SK-N-SH (cell line): ENCODE data around the gene MRGPRG. TPM values are rescaled to one million over a fixed set of nuclear protein-coding genes. Genes with fewer than 3 reads are reported as not detected.

Experiments used
- CTCF ChIA-PET: fragments of 300-600, 350-600 bp; formaldehyde crosslinking; extraction: SDS; loops from one replicate; lab custom pipeline; 2021; lab: Yijun Ruan, JAX
- POLR2A ChIA-PET: fragments of 350-600 bp; sonication (Branson Sonifier 250); formaldehyde crosslinking; extraction: SDS; loops from one replicate; lab custom pipeline; 2020; ENCODE audit warnings: antibody characterized with exemption, inconsistent platforms; lab: Yijun Ruan, JAX
- DNase-seq: peaks from one replicate; pipeline ENCODE4 v3.0.0; 2012
- H2AFZ ChIP-seq: fragments of 200-600 bp; sonication (generic); 2 replicates; pipeline ENCODE4 v1.8.1; 2016; ENCODE audit warnings: antibody characterized with exemption, mild to moderate bottlenecking, low read depth
- H3F3A ChIP-seq: fragments of 200-600 bp; sonication (generic); replicated peaks from 2 replicates; pipeline ENCODE3; 2016; ENCODE audit warnings: antibody characterized with exemption, mild to moderate bottlenecking; ENCODE audit not compliant: insufficient read depth
- H3K27ac ChIP-seq, 2 experiments: fragments of 200-500 bp in 1 of 2; fragments of 200-600 bp in 1 of 2; sonication (Bioruptor generic) in 1 of 2; sonication (generic), shearing (Covaris generic) in 1 of 2; 2 replicates each; pipeline versions ENCODE4 v1.5.1 to v1.6.1; 2014 to 2016; ENCODE audit warnings: low read depth in 2 of 2, inconsistent platforms in 1 of 2, low read length in 1 of 2, mild to moderate bottlenecking in 1 of 2, mixed read lengths in 1 of 2
- H3K27me3 ChIP-seq: fragments of 200-600 bp; sonication (generic), shearing (Covaris generic); 2 replicates; pipeline ENCODE4 v1.6.1; 2016; ENCODE audit warnings: mixed run types; ENCODE audit not compliant: insufficient read depth
- H3K36me3 ChIP-seq, 2 experiments: fragments of 200-500 bp in 1 of 2; fragments of 200-600 bp in 1 of 2; sonication (Bioruptor generic) in 1 of 2; sonication (generic) in 1 of 2; replicated peaks in 1 of 2; 2 replicates each; pipeline versions ENCODE3 to v1.5.1; 2014 to 2016; ENCODE audit warnings: low read length in 1 of 2, mild to moderate bottlenecking in 1 of 2; ENCODE audit not compliant: insufficient read depth in 2 of 2, control insufficient read depth in 1 of 2
- H3K4me1 ChIP-seq, 2 experiments: fragments of 200-500 bp in 1 of 2; fragments of 200-600 bp in 1 of 2; sonication (Bioruptor generic) in 1 of 2; sonication (generic), shearing (Covaris generic) in 1 of 2; 2 replicates each; pipeline versions ENCODE4 v1.5.1 to v1.6.1; 2014 to 2016; ENCODE audit warnings: low read depth in 1 of 2, low read length in 1 of 2, mixed run types in 1 of 2; ENCODE audit not compliant: insufficient read depth in 2 of 2, control insufficient read depth in 1 of 2
- H3K4me2 ChIP-seq: fragments of 200-600 bp; sonication (generic), shearing (Covaris generic); 2 replicates; pipeline ENCODE4 v1.6.1; 2017; ENCODE audit warnings: mixed run types
- H3K4me3 ChIP-seq, 2 experiments: fragments of 200-500 bp in 1 of 2; fragments of 200-600 bp in 1 of 2; sonication (Bioruptor generic) in 1 of 2; sonication (generic), shearing (Covaris generic) in 1 of 2; 2 replicates each; pipeline versions ENCODE4 v1.5.1 to v1.8.1; 2014 to 2016; ENCODE audit warnings: low read depth in 2 of 2, inconsistent platforms in 1 of 2, low read length in 1 of 2, mild to moderate bottlenecking in 1 of 2, mixed read lengths in 1 of 2, moderate library complexity in 1 of 2
- H3K79me2 ChIP-seq: fragments of 200-600 bp; sonication (generic); 2 replicates; pipeline ENCODE4 v1.8.1; 2017; ENCODE audit warnings: mild to moderate bottlenecking; ENCODE audit not compliant: insufficient read depth
- H3K9ac ChIP-seq: fragments of 200-600 bp; sonication (generic); 2 replicates; pipeline ENCODE4 v1.6.1; 2017; ENCODE audit warnings: mixed run types
- H3K9me2 ChIP-seq: fragments of 200-600 bp; sonication (generic); 2 replicates; pipeline ENCODE4 v1.6.1; 2017; ENCODE audit warnings: mixed run types
- H3K9me3 ChIP-seq: fragments of 200-600 bp; sonication (generic); 2 replicates; pipeline ENCODE4 v1.6.1; 2017; ENCODE audit warnings: mixed run types, mild to moderate bottlenecking, moderate library complexity
- H4K20me1 ChIP-seq: fragments of 200-600 bp; sonication (generic); 2 replicates; pipeline ENCODE4 v1.6.1; 2017; ENCODE audit warnings: mild to moderate bottlenecking, mixed run types; ENCODE audit not compliant: insufficient read depth
- CHD2 ChIP-seq: fragments of 150-350 bp; IDR thresholded peaks from 2 replicates; pipeline ENCODE4 v1.6.1; 2018; ENCODE audit warnings: low read length; ENCODE audit not compliant: partially characterized antibody
- ELF1 ChIP-seq: IDR thresholded peaks from 2 replicates; pipeline ENCODE4 v1.4.0; 2012
- EP300 ChIP-seq, 2 experiments: IDR thresholded peaks; 2 replicates each; pipeline versions ENCODE4 v1.4.0 to v1.6.1; 2012; ENCODE audit warnings: borderline replicate concordance in 1 of 2, low read depth in 1 of 2, low read length in 1 of 2
- FOXJ3 ChIP-seq: sonication (generic); formaldehyde crosslinking; IDR thresholded peaks from 2 replicates; pipeline ENCODE4 v1.5.1; 2020; ENCODE audit warnings: mild to moderate bottlenecking, missing genetic modification reagents
- NRF1 ChIP-seq: IDR thresholded peaks from 2 replicates; pipeline ENCODE4 v1.6.1; 2012; ENCODE audit warnings: low read depth, mild to moderate bottlenecking, low read length
- PBX3 ChIP-seq: IDR thresholded peaks from 2 replicates; pipeline ENCODE4; 2012
- RCOR1 ChIP-seq: fragments of 150-350 bp; IDR thresholded peaks from 2 replicates; pipeline ENCODE4 v1.6.1; 2017; ENCODE audit warnings: antibody characterized with exemption, low read length
- RFX5 ChIP-seq: IDR thresholded peaks from 2 replicates; pipeline ENCODE4 v1.6.1; 2012; ENCODE audit warnings: mild to moderate bottlenecking, improper control_type of control experiment, low read length
- RXRA ChIP-seq: IDR thresholded peaks from 2 replicates; pipeline ENCODE4 v1.4.0; 2012; ENCODE audit warnings: low read depth, mild to moderate bottlenecking, borderline replicate concordance
- TAF1 ChIP-seq: IDR thresholded peaks from 2 replicates; pipeline ENCODE4 v1.6.1; 2012; ENCODE audit warnings: low read depth, mild to moderate bottlenecking, low read length, moderate library complexity, borderline replicate concordance
- WGBS: methylation state at CpG from one replicate; pipeline ENCODE4 v1.1.6; 2017; ENCODE audit warnings: low lambda C conversion rate; 5-methylcytosine and 5-hydroxymethylcytosine counted together
- polyA plus RNA-seq, 3 experiments: library from polyadenylated mRNA; depleted of rRNA; stranded (reverse); fragments of >200 nt; gene quantifications; 2 replicates each; pipeline ENCODE4 v1.2.3, GENCODE V29; 2012
- TF ChIP-seq, protein P1 (sequence below): fragments of 200-600 bp; sonication (generic); IDR thresholded peaks from 2 replicates; pipeline ENCODE4 v1.6.1; 2017; ENCODE audit warnings: antibody characterized with exemption, mild to moderate bottlenecking, moderate library complexity

Gene MRGPRG
- polyA plus RNA-seq, 1 of the 3 experiments (the other 2 are of a cell fraction): not detected

GRCh38 chr11:3228445-3228829, 9.8 kb upstream of the MRGPRG start:
- no peaks in the 10 kb centered on the region for H3K27me3 ChIP-seq
- 65% methylated on average over 10 of the region's 23 CpGs for WGBS

GRCh38 chr11:3227568-3228444, 9.2 kb upstream of the MRGPRG start:
- POLR2A ChIA-PET: no interaction called here

More at GRCh38 chr11:3228445-3228829, 9.8 kb upstream of the MRGPRG start:
- no peak for DNase-seq
- no peak for TF ChIP-seq FOXJ3 (CRISPR knock-in tag)
- no peak for TF ChIP-seq RCOR1
- no peak for TF ChIP-seq TAF1
- no peak for TF ChIP-seq ELF1
- TF ChIP-seq PBX3: no peak
- TF ChIP-seq CHD2: no peak
- H3K4me2 ChIP-seq: no peak overlapping the region
- no peaks in the 10 kb centered on the region for H3K9me3 ChIP-seq
- H2AFZ ChIP-seq: no peak overlapping the region
- H3K9me2 ChIP-seq: no peaks in the 10 kb centered on the region
- no peaks in the 10 kb centered on the region for H3K36me3 ChIP-seq
- ChIA-PET POLR2A (no interaction called here), CTCF (interaction anchor here (1.4 kb wide), 1 partner anchor 9 kb away, joined by 3 read pairs; no protein-coding TSS in a partner anchor)
- H3K79me2 ChIP-seq: no peaks in the 10 kb centered on the region
- no peaks in the 10 kb centered on the region for H3F3A ChIP-seq
- H4K20me1 ChIP-seq: no peaks in the 10 kb centered on the region
- H3K27ac ChIP-seq: no peak overlapping the region
- peaks cover 0 to 14% of the 10 kb centered on the region in 2 experiments; a peak in 1 of 4 replicates for H3K4me1 ChIP-seq
- no peak overlapping the region for H3K9ac ChIP-seq
- H3K4me3 ChIP-seq: no peak overlapping the region

More at GRCh38 chr11:3227568-3228444, 9.2 kb upstream of the MRGPRG start:
- H3K79me2 ChIP-seq: no peaks in the 10 kb centered on the region
- H3K9ac ChIP-seq: no peak overlapping the region
- 84% methylated on average over 23 of the region's 46 CpGs for WGBS
- CTCF ChIA-PET: interaction anchor here (0.6 to 1.4 kb wide), 5 partner anchors 8 to 136 kb away, joined by 3 to 5 read pairs (median 3); no protein-coding TSS in a partner anchor
- DNase-seq: peak; percentile 19
- no peaks in the 10 kb centered on the region for H3K36me3 ChIP-seq
- H3K9me2 ChIP-seq: no peaks in the 10 kb centered on the region
- no peak overlapping the region for H2AFZ ChIP-seq
- H3K4me1 ChIP-seq: peaks cover 0 to 14% of the 10 kb centered on the region in 2 experiments; a peak in 1 of 4 replicates
- H3K4me3 ChIP-seq: no peak overlapping the region
- no peak for TF ChIP-seq RFX5
- TF ChIP-seq, protein P1, sequence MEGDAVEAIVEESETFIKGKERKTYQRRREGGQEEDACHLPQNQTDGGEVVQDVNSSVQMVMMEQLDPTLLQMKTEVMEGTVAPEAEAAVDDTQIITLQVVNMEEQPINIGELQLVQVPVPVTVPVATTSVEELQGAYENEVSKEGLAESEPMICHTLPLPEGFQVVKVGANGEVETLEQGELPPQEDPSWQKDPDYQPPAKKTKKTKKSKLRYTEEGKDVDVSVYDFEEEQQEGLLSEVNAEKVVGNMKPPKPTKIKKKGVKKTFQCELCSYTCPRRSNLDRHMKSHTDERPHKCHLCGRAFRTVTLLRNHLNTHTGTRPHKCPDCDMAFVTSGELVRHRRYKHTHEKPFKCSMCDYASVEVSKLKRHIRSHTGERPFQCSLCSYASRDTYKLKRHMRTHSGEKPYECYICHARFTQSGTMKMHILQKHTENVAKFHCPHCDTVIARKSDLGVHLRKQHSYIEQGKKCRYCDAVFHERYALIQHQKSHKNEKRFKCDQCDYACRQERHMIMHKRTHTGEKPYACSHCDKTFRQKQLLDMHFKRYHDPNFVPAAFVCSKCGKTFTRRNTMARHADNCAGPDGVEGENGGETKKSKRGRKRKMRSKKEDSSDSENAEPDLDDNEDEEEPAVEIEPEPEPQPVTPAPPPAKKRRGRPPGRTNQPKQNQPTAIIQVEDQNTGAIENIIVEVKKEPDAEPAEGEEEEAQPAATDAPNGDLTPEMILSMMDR: no peak
- TF ChIP-seq EP300 (IDR thresholded peaks at IDR 0.05; ENCODE audit: borderline replicate concordance in 1 of 2, low read depth in 1 of 2, low read length in 1 of 2): no peak
- no peak for TF ChIP-seq NRF1
- no peak for TF ChIP-seq RXRA
- TF ChIP-seq, all 33 proteins: peak for 0
- no peaks in the 10 kb centered on the region for H3K27me3 ChIP-seq
- no peak overlapping the region for H3K4me2 ChIP-seq
- no peak overlapping the region for H3K27ac ChIP-seq
- H3F3A ChIP-seq: no peaks in the 10 kb centered on the region
- H3K9me3 ChIP-seq: no peaks in the 10 kb centered on the region
- H4K20me1 ChIP-seq: no peaks in the 10 kb centered on the region
